ENCODE results near the gene PPRC1.

The PPRC1 gene

DNA sequence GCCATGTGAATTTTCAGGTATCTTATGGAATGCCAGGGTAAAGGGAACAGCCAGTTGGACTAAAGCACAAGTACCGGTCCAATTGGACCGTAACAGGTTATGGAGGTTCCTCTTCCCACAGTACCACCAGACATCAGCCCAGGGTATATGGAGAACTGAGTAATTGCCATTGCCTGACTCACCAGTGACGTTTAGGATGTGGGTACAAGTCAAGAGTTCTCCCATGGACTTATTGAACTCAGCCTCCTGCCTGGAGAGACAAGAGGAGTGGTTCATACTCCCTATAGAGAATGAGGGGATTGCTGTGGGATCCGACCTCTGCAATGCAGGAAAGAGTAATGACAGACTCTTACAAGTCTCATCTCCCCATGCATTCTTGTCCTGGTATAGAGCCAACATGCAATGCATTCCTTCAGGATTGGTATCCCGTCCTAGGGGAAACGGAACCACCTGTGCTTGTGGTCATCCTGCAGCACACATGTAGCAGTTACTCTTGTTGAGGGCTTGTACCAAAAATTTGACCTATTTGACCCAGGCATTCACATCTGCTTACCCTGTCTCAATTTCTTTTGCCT is 62.5 kb downstream of the PPRC1 start:
- no peak for DNase-seq (ENCODE audit: low read depth)

DNA sequence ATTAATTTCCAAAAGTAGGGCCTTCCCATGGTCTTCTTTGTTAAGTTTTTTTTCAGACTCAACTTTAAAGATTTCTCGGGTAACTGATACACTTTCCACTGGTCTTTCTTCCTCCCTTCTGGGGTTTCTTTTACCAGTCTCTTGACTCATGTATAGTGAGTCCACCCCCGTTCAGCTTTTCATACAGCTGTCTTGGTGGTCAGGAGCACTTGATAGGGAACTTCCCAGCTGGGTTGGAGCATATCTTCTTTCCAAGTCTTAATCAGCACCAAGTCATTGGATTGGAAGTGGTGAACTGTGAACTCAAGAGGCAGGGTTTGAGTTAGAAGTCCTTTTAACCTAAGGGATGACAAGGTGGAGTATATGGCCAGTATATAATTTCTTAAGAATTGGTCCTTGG is 64.1 kb downstream of the PPRC1 start:
- no peak for DNase-seq (ENCODE audit: low read depth)

DNA sequence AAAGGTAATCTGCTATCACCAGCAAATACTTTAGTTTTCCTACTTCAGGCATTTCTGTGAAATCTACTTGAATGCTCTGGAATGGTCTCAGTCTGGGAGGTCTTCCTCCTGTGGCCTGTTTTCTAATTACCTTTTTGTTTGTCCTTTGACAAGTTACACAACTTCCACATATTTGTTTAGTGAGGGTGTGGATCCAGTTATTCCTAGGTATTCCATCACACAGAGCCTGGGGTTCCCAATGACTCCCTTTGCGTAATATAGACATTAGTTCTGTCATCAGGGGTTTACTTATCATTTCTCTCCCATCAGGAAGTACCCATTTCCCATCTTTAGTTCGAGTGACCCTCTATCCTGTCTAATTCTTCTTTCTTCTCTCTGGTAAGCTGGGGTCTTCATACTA is 65.2 kb downstream of the PPRC1 start:
- no peak for DNase-seq (ENCODE audit: low read depth)
